Stomach smooth muscle (tissue), 2 donors: ENCODE data around the gene AVP.
"Not testable (repeated sequence)": the region's sequence is repeated elsewhere in the genome, so short reads cannot be mapped to it uniquely, and the experiment has no call there.

Experiments
- H3K27ac ChIP-seq: one replicate; pipeline ENCODE4 v1.7.0; 2013; ENCODE audit warnings: mild to moderate bottlenecking, low read length, inconsistent platforms
- H3K27me3 ChIP-seq, 2 donors: one replicate each; pipeline ENCODE4 v1.7.0; 2013; ENCODE audit warnings: low read length in 2 of 2; ENCODE audit not compliant: insufficient read depth in 2 of 2, control insufficient read depth in 1 of 2
- H3K36me3 ChIP-seq, 2 donors: one replicate each; pipeline ENCODE4 v1.7.0; 2013; ENCODE audit warnings: low read length in 2 of 2; ENCODE audit not compliant: control insufficient read depth in 2 of 2, insufficient read depth in 2 of 2
- H3K4me1 ChIP-seq: one replicate; pipeline ENCODE4 v1.7.0; 2013; ENCODE audit warnings: low read length; ENCODE audit not compliant: control insufficient read depth, insufficient read depth
- H3K4me3 ChIP-seq, 2 donors: one replicate each; pipeline ENCODE4 v1.7.0; 2013; ENCODE audit warnings: low read length in 2 of 2
- H3K9ac ChIP-seq, 2 donors: one replicate each; pipeline ENCODE4 v1.7.0; 2013; ENCODE audit warnings: low read length in 2 of 2, mild to moderate bottlenecking in 1 of 2
- H3K9me3 ChIP-seq, 2 donors: one replicate each; pipeline ENCODE4 v1.7.0; 2013; ENCODE audit warnings: low read length in 2 of 2; ENCODE audit not compliant: control insufficient read depth in 2 of 2
- donor health status: healthy.
- donor health status: Pancreatic carcinoma.

AVP gene

GRCh38 chr20:3123542-3123941 is 39.0 kb upstream of the AVP start:
- peaks cover 3% of the 10 kb centered on the region for H3K4me1 ChIP-seq
- H3K27me3 ChIP-seq: no peaks in the 10 kb centered on the region
- H3K36me3 ChIP-seq: peaks cover 24 to 26% of the 10 kb centered on the region in 2 donors
- H3K9me3 ChIP-seq: no peaks in the 10 kb centered on the region
- no peak overlapping the region for H3K9ac ChIP-seq
- H3K27ac ChIP-seq: no peak overlapping the region
- no peak overlapping the region for H3K4me3 ChIP-seq

- no peak overlapping the region for H3K4me3 ChIP-seq
- no peaks in the 10 kb centered on the region for H3K27me3 ChIP-seq
- no peak overlapping the region for H3K9ac ChIP-seq
Observed at GRCh38 chr20:3121955-3122610, 37.6 kb upstream of the AVP start.

GRCh38 chr20:3121271-3121911 is 36.9 kb upstream of the AVP start:
- Histone ChIP-seq H3K27me3 (no peaks in the 10 kb centered on the region), H3K27ac (no peak overlapping the region), H3K9ac (no peak overlapping the region), H3K4me1 (no peaks in the 10 kb centered on the region), H3K36me3 (peaks cover 24 to 26% of the 10 kb centered on the region in 2 donors), H3K4me3 (no peak overlapping the region), H3K9me3 (no peaks in the 10 kb centered on the region)

More at GRCh38 chr20:3121955-3122610, 37.6 kb upstream of the AVP start:
- Histone ChIP-seq H3K36me3 (peaks cover 24 to 26% of the 10 kb centered on the region in 2 donors), H3K9me3 (no peaks in the 10 kb centered on the region), H3K4me1 (peaks cover 2% of the 10 kb centered on the region), H3K27ac (no peak overlapping the region)

- Histone ChIP-seq H3K4me3 (no peak overlapping the region), H3K36me3 (peaks cover 24 to 31% of the 10 kb centered on the region in 2 donors), H3K9ac (no peak overlapping the region), H3K9me3 (no peaks in the 10 kb centered on the region), H3K27me3 (no peaks in the 10 kb centered on the region), H3K4me1 (peaks cover 5% of the 10 kb centered on the region), H3K27ac (no peak overlapping the region)
Observed at GRCh38 chr20:3119044-3119443, 34.5 kb upstream of the AVP start.

- not testable (repeated sequence) for H3K27ac ChIP-seq, H3K9ac ChIP-seq, H3K4me3 ChIP-seq, H3K9me3 ChIP-seq, H3K4me1 ChIP-seq, H3K27me3 ChIP-seq
- H3K36me3 ChIP-seq: peaks cover 22 to 36% of the 10 kb centered on the region in 2 donors
Observed at GRCh38 chr20:3117839-3118379, 33.4 kb upstream of the AVP start.

GRCh38 chr20:3116341-3116740 is 31.8 kb upstream of the AVP start:
- H3K9ac ChIP-seq: no peak overlapping the region
- H3K9me3 ChIP-seq: no peaks in the 10 kb centered on the region
- H3K27me3 ChIP-seq: no peaks in the 10 kb centered on the region
- H3K4me1 ChIP-seq: peaks cover 8% of the 10 kb centered on the region
- no peak overlapping the region for H3K27ac ChIP-seq
- no peak overlapping the region for H3K4me3 ChIP-seq
- peaks cover 9 to 24% of the 10 kb centered on the region in 2 donors for H3K36me3 ChIP-seq

- Histone ChIP-seq H3K27ac (no peak overlapping the region), H3K9ac (no peak overlapping the region)
Observed at GRCh38 chr20:3115190-3116107, 30.9 kb upstream of the AVP start.

GRCh38 chr20:3111995-3112394 is 27.5 kb upstream of the AVP start:
- no peak overlapping the region for H3K9ac ChIP-seq
- H3K27ac ChIP-seq: no peak overlapping the region
- no peak overlapping the region for H3K4me3 ChIP-seq
- H3K9me3 ChIP-seq: no peaks in the 10 kb centered on the region
- H3K27me3 ChIP-seq: no peaks in the 10 kb centered on the region
- H3K4me1 ChIP-seq: peaks cover 8% of the 10 kb centered on the region
- H3K36me3 ChIP-seq: peaks cover 2 to 30% of the 10 kb centered on the region in 2 donors

More at GRCh38 chr20:3115190-3116107, 30.9 kb upstream of the AVP start:
- peaks cover 2 to 16% of the 10 kb centered on the region in 2 donors for H3K36me3 ChIP-seq
- H3K4me3 ChIP-seq: no peak overlapping the region
- no peaks in the 10 kb centered on the region for H3K27me3 ChIP-seq
- peaks cover 8% of the 10 kb centered on the region for H3K4me1 ChIP-seq
- no peaks in the 10 kb centered on the region for H3K9me3 ChIP-seq

- H3K9me3 ChIP-seq: no peaks in the 10 kb centered on the region
- peaks cover 8% of the 10 kb centered on the region for H3K4me1 ChIP-seq
- no peak overlapping the region for H3K9ac ChIP-seq
- H3K4me3 ChIP-seq: no peak overlapping the region
- no peaks in the 10 kb centered on the region for H3K27me3 ChIP-seq
- H3K36me3 ChIP-seq: peaks cover 4 to 30% of the 10 kb centered on the region in 2 donors
- no peak overlapping the region for H3K27ac ChIP-seq
Observed at GRCh38 chr20:3111507-3111906, 27.0 kb upstream of the AVP start.
